Measurements from ENCODE around the gene MYO1B.

- TF ChIP-seq POLR2A (IDR thresholded peaks at IDR 0.05) (no peak), CTCF (IDR thresholded peaks at IDR 0.05) (no peak), EP300 (IDR thresholded peaks at IDR 0.05) (no peak)
These were observed 98.7 kb downstream of the MYO1B start for GRCh38 chr2:191343796-191344338.
